GM12892 (cell line): Measurements from ENCODE around the gene CHST9.

Experiments
- POLR2A ChIP-seq: IDR thresholded peaks from 2 replicates; pipeline ENCODE4 v1.6.1; 2011; ENCODE audit warnings: low read depth, low read length, control low read depth
- POLR2AphosphoS5 ChIP-seq: IDR thresholded peaks from 2 replicates; pipeline ENCODE4 v1.6.1; 2011; ENCODE audit warnings: low read depth, low read length, control low read depth
- TAF1 ChIP-seq: IDR thresholded peaks from 2 replicates; pipeline ENCODE4 v1.6.1; 2011; ENCODE audit warnings: low read depth, mild to moderate bottlenecking, control low read depth, low read length, borderline replicate concordance

DNA sequence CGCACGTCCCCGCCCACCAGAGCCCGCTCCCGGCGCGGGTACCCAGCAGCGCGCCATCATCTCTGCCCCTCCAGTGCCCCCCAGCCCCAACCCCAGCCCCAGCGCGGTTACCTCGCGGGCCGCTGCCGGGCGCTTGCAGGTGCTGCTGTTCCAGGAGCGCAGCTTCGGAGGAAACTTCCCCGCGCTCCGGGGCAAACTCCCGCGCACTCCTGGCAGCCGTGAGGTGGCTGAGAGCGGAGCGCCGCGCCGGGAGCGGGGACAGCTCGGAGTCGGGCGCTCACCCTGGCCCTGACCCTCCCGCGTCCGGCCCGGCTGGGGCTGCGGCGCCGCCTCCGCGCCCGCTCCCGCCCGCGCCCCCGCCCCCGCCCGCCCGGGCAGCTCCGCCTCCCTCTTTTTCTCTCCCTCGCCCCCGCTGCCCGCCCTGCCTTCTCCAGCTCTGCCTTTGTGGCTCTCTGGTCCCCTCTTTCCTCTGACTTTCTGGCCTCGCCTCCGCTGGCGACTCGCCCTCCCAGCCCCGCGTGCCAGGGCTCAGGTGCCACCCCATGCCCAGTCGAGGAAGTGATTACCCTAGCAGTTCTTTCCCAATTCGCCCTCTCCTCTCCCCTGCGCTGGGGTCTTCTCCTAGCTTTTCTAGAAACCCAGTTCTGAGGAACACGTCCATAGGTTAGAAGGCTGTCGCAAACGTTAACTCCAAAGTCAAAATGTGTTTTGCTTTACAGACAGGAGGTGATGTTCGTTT lies at the start of gene CHST9:
- no peak for TF ChIP-seq POLR2A
- no peak for TF ChIP-seq POLR2AphosphoS5
- no peak for TF ChIP-seq TAF1
